Activated naive CD4-positive, alpha-beta T cell treated with anti-CD3 and anti-CD28 coated beads, Interleukin-2, amount 50 U/mL, for 72 hours (primary cell): ENCODE results near the gene GLMP. TPM values are rescaled to one million over a fixed set of nuclear protein-coding genes. Genes with fewer than 3 reads are reported as not detected.
"Not testable (repeated sequence)": the region's sequence is repeated elsewhere in the genome, so short reads cannot be mapped to it uniquely, and the experiment has no call there.

Experiments
- ATAC-seq, 2 donors: fragments of 150-1000 bp; cut with Tn5 transposase; 2 replicates each; pipeline ENCODE4 v1.10.0; 2021; ENCODE audit warnings: mild to moderate bottlenecking in 2 of 2, moderate library complexity in 2 of 2
- DNase-seq, 2 donors: peaks; one replicate each; pipeline ENCODE4 v3.0.0; 2021 to 2022; ENCODE audit warnings: low spot score in 2 of 2
- H3K27ac Mint-ChIP-seq, 2 donors: one replicate each; pipeline ENCODE4 v1.8.0; 2022; ENCODE audit warnings: mild to moderate bottlenecking in 2 of 2, mixed read lengths in 2 of 2
- H3K36me3 Mint-ChIP-seq, 2 donors: one replicate each; pipeline ENCODE4 v1.8.0; 2022; ENCODE audit warnings: mixed read lengths in 2 of 2
- H3K9me3 Mint-ChIP-seq, 2 donors: one replicate each; pipeline ENCODE4 v1.8.0; 2022; ENCODE audit warnings: mixed read lengths in 2 of 2
- total RNA-seq, 2 donors: library from RNA; stranded (reverse); gene quantifications; one replicate each; pipeline ENCODE4 v1.2.3, GENCODE V29; 2022

The GLMP gene, protein sequence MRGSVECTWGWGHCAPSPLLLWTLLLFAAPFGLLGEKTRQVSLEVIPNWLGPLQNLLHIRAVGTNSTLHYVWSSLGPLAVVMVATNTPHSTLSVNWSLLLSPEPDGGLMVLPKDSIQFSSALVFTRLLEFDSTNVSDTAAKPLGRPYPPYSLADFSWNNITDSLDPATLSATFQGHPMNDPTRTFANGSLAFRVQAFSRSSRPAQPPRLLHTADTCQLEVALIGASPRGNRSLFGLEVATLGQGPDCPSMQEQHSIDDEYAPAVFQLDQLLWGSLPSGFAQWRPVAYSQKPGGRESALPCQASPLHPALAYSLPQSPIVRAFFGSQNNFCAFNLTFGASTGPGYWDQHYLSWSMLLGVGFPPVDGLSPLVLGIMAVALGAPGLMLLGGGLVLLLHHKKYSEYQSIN
- 10 to 100 TPM; 16.2 to 25.9 TPM for total RNA-seq

GRCh38 chr1:156295391-156295947 lies at the start of gene GLMP:
Gene GLMP (minus strand): TSS chr1:156295679. CDS start chr1:156295645, 34 bp downstream.
- no peaks in the 10 kb centered on the region for H3K36me3 Mint-ChIP-seq
- peak; percentile 83 to 90 for ATAC-seq
- no peaks in the 10 kb centered on the region for H3K9me3 Mint-ChIP-seq
- H3K27ac Mint-ChIP-seq: peak within 1 kb of the TSS; percentile 73 to 85
- DNase-seq: peak in 1 of 2 donors; percentile 53

GRCh38 chr1:156344409-156344808 lies 48.9 kb upstream of the GLMP start:
- DNase-seq: no peak
- no peak for ATAC-seq
- Mint-ChIP-seq H3K36me3 (no peaks in the 10 kb centered on the region), H3K9me3 (no peaks in the 10 kb centered on the region), H3K27ac (no peak overlapping the region)

GRCh38 chr1:156342166-156342955 lies 46.9 kb upstream of the GLMP start:
- DNase-seq (no peak), ATAC-seq (no peak)
- H3K9me3 Mint-ChIP-seq: no peaks in the 10 kb centered on the region
- peaks cover 7 to 8% of the 10 kb centered on the region in 2 donors for H3K36me3 Mint-ChIP-seq
- no peak overlapping the region for H3K27ac Mint-ChIP-seq

GRCh38 chr1:156338180-156338976 lies 42.9 kb upstream of the GLMP start, which contains the start of the genes CCT3 and TSACC:
Gene CCT3 (minus strand): TSS chr1:156338292. CDS start chr1:156338184, 108 bp downstream.
Gene TSACC (plus strand): TSS chr1:156338526. CDS start chr1:156339758, 1,232 bp downstream.
- peak within 1 kb of the TSS; percentile 97 to 98 for H3K27ac Mint-ChIP-seq

GRCh38 chr1:156337888-156338179 lies 42.4 kb upstream of the GLMP start:
- Mint-ChIP-seq H3K36me3 (peaks cover 29 to 36% of the 10 kb centered on the region in 2 donors), H3K9me3 (no peaks in the 10 kb centered on the region), H3K27ac (peak overlapping the region; percentile 97 to 98)
- peak in 1 of 2 donors; percentile 20 for DNase-seq
- ATAC-seq: no peak

More at GRCh38 chr1:156338180-156338976, 42.9 kb upstream of the GLMP start, which contains the start of the genes CCT3 and TSACC:
- Mint-ChIP-seq H3K36me3 (peaks cover 29 to 36% of the 10 kb centered on the region in 2 donors), H3K9me3 (no peaks in the 10 kb centered on the region)
- ATAC-seq: peak; percentile 95 to 97
- DNase-seq: peak; percentile 99 to 100

GRCh38 chr1:156337052-156337887 lies 41.8 kb upstream of the GLMP start:
- DNase-seq: no peak

DNA sequence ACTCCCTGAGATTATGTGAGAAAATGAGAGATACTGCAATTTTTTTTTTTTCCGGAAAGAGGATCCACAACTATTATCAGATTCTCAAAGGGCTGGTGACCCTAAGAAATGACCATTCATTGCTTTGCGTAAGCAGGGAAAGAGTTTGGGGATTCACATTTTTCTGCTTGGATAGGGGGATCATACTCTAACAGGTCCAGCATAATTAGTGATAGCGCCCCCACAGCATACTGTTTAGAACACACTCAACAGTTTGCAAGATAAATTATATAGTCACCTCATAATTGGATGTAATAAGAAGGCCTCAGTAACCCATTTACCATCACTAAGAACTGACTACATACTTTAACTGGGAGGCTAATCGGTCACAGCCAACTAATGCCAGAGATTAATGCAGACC lies 40.8 kb upstream of the GLMP start:
- ATAC-seq (no peak), DNase-seq (no peak)
- Mint-ChIP-seq H3K36me3 (peaks cover 29 to 36% of the 10 kb centered on the region in 2 donors), H3K9me3 (no peaks in the 10 kb centered on the region), H3K27ac (peak overlapping the region; percentile 97 to 98)

More at GRCh38 chr1:156337052-156337887, 41.8 kb upstream of the GLMP start:
- peaks cover 29 to 36% of the 10 kb centered on the region in 2 donors for H3K36me3 Mint-ChIP-seq
- peak overlapping the region; percentile 97 to 98 for H3K27ac Mint-ChIP-seq
- no peak for ATAC-seq
- no peaks in the 10 kb centered on the region for H3K9me3 Mint-ChIP-seq

GRCh38 chr1:156323179-156323578 lies 27.7 kb upstream of the GLMP start:
- peaks cover 9 to 16% of the 10 kb centered on the region in 2 donors for H3K36me3 Mint-ChIP-seq
- ATAC-seq, H3K9me3 Mint-ChIP-seq, H3K27ac Mint-ChIP-seq, DNase-seq: not testable (repeated sequence)

DNA sequence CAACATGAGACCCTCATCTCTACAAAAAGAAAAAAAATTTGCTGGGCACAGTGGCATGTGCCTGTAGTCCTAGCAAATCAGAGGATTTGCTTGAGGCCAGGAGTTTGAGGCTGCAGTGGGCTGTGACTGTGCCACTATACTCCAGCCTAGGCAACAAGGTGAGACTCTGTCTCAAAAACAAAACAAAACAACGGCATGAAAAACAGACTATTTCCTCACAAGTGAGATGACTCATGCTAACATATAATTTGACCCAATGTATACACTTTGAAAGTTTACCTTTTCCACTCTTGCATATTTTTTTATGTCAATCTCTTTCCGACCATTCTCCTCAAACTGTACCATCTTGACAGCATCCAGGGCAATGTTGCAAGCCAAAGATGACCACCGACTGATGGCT lies 25.1 kb upstream of the GLMP start:
- H3K9me3 Mint-ChIP-seq: no peaks in the 10 kb centered on the region
- ATAC-seq (no peak), DNase-seq (no peak)
- no peak overlapping the region for H3K27ac Mint-ChIP-seq
- H3K36me3 Mint-ChIP-seq: peaks cover 14 to 21% of the 10 kb centered on the region in 2 donors

DNA sequence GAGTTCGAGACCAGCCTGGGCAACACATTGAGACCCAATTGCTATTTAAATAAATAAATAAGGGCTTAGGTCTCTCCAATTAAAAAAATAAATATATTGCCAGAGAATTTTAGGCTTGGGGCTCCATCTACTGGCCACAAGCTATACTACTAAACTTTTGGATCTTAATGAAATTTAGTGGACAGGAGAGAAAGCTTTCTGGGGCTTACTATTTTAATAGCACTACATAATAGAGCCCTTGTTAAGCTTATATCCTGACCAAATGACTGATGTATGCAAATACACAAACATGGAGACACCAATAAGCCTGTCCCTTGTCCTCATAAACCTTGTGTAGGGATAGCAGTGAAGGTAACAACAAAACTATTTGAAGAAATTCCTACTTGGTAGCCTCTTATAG lies 24.2 kb upstream of the GLMP start:
- no peak overlapping the region for H3K27ac Mint-ChIP-seq
- no peaks in the 10 kb centered on the region for H3K9me3 Mint-ChIP-seq
- ATAC-seq (no peak), DNase-seq (peak in 1 of 2 donors; percentile 12)
- H3K36me3 Mint-ChIP-seq: peaks cover 14 to 21% of the 10 kb centered on the region in 2 donors

- no peaks in the 10 kb centered on the region for H3K9me3 Mint-ChIP-seq
- H3K27ac Mint-ChIP-seq: peak overlapping the region in 1 of 2 donors; percentile 48
- ATAC-seq: no peak
- no peak for DNase-seq
- H3K36me3 Mint-ChIP-seq: peaks cover 14 to 35% of the 10 kb centered on the region in 2 donors
Measured at GRCh38 chr1:156316909-156317308, 21.4 kb upstream of the GLMP start.

GRCh38 chr1:156310962-156311361 lies 15.5 kb upstream of the GLMP start:
- Mint-ChIP-seq H3K9me3 (no peaks in the 10 kb centered on the region), H3K36me3 (peaks cover 14 to 30% of the 10 kb centered on the region in 2 donors), H3K27ac (no peak overlapping the region)
- no peak for ATAC-seq
- DNase-seq: no peak

DNA sequence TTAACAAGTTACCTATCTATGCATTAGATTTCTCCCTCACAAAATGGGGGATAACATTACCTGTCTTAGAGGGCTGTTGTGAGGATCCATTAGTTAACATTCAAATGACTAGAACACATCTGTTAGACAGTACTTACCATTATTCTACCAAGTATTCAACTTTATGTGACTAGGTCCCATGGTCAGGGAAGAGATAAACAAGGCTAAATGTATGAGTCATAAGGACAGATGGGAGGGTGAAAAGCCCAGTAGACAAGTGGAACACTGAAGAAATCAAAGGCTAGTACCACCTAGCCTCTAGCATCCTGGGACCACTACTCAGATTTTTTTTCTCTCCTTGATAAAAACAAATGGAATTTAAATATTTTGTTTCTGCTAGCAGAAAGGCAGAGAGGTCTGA lies 12.6 kb upstream of the GLMP start:
- DNase-seq (no peak), ATAC-seq (no peak)
- Mint-ChIP-seq H3K27ac (no peak overlapping the region), H3K9me3 (no peaks in the 10 kb centered on the region), H3K36me3 (peaks cover 14 to 28% of the 10 kb centered on the region in 2 donors)

GRCh38 chr1:156305215-156305614 lies 9.7 kb upstream of the GLMP start:
- DNase-seq (no peak), ATAC-seq (no peak)
- Mint-ChIP-seq H3K27ac (no peak overlapping the region), H3K9me3 (no peaks in the 10 kb centered on the region), H3K36me3 (peaks cover 13 to 14% of the 10 kb centered on the region in 2 donors)

DNA sequence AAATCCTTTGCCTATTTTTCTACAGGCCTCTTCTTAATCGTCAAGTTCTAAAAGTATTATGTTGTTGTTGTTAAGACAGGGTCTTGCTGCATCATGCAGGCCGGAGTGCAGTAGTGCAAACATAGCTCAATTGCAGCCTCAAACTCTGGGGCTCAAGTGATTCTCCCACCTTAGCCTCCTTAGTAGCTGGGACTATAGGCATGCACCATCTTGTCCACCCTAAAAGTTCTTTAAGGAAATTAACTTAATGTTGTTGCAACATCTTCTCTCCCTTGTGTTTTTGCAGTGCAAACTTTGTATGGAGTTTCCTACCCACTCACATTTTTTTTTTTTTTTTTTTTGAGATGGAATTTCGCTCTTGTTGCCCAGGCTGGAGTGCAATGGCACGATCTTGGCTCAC lies 7.8 kb upstream of the GLMP start:
- H3K9me3 Mint-ChIP-seq: no peaks in the 10 kb centered on the region
- H3K27ac Mint-ChIP-seq: peak overlapping the region in 1 of 2 donors; percentile 36
- H3K36me3 Mint-ChIP-seq: peaks cover 5 to 6% of the 10 kb centered on the region in 2 donors
- ATAC-seq: no peak
- no peak for DNase-seq
